Epithelial cell of prostate (primary cell): ENCODE measurements around the gene KRTAP10-10.
"Not testable (repeated sequence)": the region's sequence is repeated elsewhere in the genome, so short reads cannot be mapped to it uniquely, and the experiment has no call there.

ENCODE experiments used
- DNase-seq: peaks from one replicate; pipeline ENCODE4 v3.0.0-alpha.2; 2011; ENCODE audit warnings: low read depth, low spot score
- H3K27ac ChIP-seq: fragments of 450-650 bp; 2 replicates; pipeline ENCODE4 v1.5.1; 2017; ENCODE audit warnings: mild to moderate bottlenecking

Gene KRTAP10-10

GRCh38 chr21:44601596-44602462, 35.3 kb upstream of the KRTAP10-10 start:
- no peak for DNase-seq

GRCh38 chr21:44602463-44602850, 34.7 kb upstream of the KRTAP10-10 start:
- no peak overlapping the region for H3K27ac ChIP-seq
- no peak for DNase-seq

More at GRCh38 chr21:44601596-44602462, 35.3 kb upstream of the KRTAP10-10 start:
- no peak overlapping the region for H3K27ac ChIP-seq

DNA sequence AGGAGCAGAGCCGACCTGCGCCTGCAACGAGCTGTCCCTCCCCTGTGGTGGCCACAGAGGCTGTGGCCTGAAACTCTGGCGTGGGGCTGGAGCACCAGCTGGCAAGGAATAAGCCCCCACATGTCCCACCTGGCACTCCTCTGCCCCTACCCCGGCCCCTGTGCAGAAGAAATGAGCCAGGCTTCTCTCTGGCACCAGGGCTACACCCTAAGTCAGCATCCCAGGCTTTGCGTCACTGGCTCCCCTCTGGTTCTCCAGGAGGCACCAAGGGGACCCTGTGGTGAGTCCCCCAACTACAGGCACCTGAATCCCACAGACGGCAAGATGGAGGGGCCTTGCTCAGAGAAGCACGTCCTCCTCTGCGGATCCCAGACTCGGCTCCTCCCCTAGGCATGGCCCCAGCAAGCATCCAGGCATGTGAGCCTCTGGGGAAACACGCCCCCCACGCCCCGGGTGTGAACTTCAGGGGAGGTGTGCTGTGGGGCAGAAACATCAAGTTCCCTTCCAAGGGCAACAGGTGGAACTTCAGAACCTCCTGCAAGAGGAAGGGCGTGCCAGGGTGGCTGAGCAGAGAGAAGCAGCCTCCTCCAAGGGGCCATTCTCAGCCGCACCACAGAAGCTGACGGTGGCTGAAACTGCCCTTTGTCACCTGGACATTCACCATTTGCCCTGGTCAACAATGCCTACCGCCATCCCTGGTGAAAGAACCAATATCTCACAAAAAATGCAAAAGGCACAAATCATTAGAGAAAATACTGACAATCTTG, 33.9 kb upstream of the KRTAP10-10 start:
- DNase-seq, result no peak
- H3K27ac ChIP-seq, result no peak overlapping the region

- no peak overlapping the region for H3K27ac ChIP-seq
- no peak for DNase-seq
Observed at GRCh38 chr21:44603911-44604310, 33.2 kb upstream of the KRTAP10-10 start.

DNA sequence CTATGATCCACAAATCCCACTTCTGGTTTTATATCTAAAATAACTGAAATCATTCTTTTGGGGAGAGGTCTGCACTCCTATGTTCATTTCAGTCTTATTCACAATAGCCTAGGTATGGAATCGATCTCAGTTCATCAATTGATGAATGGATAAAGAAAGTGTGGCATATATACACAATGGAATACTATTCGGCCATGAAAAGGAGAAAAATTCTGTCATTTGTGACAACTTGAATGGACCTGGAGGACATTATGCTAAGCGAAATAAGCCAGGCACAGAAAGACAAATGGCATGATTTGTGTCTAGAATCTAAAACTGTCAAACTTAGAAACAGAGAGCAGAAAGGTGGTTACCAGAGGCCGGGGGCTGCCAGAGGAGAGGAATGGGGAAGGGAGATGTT, 30.7 kb upstream of the KRTAP10-10 start:
- DNase-seq, result no peak

DNA sequence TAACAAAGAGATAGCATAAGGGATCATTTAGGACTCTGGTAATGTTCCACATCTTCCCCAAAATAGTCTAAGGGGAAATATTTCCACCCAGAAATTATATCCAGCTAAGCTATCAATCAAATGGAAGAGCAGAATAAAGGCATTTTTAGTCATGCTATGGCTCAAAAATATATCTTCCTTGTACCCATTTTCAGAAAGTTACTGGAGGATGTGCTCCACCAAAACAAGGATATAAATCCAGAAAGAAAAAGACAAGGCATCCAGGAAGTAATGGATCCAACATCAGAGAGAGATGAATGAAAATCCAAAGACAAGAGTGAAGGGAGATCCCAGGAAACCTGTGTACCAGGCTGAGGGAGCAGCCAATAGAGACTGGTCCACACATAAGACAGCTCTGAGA, 28.0 kb upstream of the KRTAP10-10 start:
- no peak for DNase-seq
- H3K27ac ChIP-seq, result no peak overlapping the region

More for the DNA sequence above, 30.7 kb upstream of the KRTAP10-10 start:
- H3K27ac ChIP-seq, result no peak overlapping the region

DNA sequence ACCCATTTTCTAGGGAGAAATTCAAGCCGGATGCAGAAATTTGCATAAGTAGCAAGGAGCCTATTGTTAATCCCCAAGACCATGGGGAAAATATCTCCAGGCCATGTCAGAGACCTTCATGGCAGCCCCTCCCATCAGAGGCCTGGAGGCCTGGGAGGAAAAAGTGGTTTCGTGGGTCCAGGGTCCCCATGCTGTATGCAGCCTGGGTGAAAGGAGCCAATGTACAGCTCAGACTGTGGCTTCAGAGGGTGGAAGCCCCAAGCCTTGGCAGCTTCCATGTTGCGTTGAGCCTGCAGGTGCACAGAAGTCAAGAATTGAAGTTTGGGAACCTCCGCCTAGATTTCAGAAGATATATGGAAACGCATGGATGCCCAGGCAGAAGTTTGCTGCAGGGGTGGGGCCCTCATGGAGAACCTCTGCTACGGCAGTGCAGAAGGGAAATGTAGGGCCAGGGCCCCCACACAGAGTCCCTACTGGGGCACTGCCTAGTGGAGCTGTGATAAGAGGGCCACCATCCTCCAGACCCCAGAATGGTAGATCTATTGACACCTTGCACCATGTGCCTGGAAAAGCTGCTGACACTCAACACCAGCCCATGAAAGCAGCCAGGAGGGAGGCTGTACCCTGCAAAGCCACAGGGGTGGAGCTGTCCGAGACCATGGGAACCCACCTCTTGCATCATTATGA, 26.9 kb upstream of the KRTAP10-10 start:
- H3K27ac ChIP-seq, DNase-seq: not testable (repeated sequence)

DNA sequence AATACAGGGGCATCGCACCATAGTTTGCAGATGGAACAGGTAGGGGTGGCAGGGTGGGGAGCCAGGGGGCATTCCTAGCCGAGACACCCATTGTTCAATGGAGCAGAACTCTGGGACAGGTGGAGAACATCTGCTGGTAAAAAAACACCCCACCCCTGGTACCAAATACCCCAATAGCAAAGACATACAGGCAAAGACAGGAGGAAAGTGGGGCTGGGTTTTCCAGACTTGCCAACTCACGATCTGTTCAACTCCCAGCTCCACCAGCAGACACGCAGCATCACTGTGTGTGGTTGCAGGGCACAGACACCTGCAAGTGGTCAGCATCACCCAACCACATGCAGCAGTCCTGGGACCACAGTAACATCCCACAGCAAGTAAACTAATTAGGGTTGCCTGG, 25.6 kb upstream of the KRTAP10-10 start:
- DNase-seq, result no peak
- no peak overlapping the region for H3K27ac ChIP-seq

DNA sequence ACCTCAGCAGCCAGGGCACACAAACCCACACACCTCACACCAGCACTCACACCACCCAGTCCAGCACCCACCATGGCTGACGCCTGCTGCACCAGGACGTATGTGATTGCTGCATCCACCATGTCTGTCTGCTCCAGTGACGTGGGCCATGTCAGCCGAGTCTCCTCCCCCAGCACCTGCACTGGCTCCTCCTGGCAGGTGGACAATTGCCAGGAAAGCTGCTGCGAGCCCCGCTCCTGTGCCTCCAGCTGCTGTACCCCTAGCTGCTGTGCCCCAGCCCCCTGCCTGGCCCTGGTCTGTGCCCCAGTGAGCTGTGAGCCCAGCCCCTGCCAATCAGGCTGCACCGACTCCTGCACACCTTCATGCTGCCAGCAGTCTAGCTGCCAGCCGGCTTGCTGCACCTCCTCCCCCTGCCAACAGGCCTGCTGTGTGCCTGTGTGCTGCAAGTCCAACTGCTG, 25.1 kb upstream of the KRTAP10-10 start, which contains the start of gene KRTAP10-8:
Gene KRTAP10-8, plus strand, starts transcription at position 51 of the 458 bp plus-strand sequence. Its CDS starts 22 bp downstream, at position 73.
- DNase-seq, result no peak
- H3K27ac ChIP-seq, result no peak within 1 kb of the TSS

GRCh38 chr21:44612669-44613229, 24.4 kb upstream of the KRTAP10-10 start:
- no peak overlapping the region for H3K27ac ChIP-seq
- DNase-seq, result no peak

GRCh38 chr21:44613386-44614155, 23.6 kb upstream of the KRTAP10-10 start:
- no peak for DNase-seq
- H3K27ac ChIP-seq, result no peak overlapping the region

DNA sequence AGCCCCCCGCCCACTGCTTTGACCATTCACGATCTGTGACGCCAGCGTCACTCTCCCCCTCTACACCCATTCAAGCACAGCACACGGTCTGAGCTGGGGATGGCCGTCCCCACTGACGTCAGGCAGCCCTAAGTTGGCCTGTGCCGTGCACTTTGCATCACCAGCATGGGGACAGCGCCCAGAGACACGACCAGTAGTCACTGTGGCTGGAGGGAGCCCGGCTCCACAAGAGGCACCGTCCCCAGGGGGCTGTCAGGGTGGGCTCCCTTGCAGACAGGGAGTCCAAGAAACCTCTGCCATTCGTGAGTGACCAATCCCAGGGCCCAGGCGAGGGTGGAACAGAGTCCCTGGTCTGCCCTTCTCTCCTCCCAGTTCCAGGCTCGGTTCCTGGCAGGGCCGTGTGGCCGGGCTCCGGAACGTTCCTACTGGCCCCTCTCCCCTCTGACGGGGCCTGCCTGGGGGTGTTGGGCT, 23.0 kb upstream of the KRTAP10-10 start:
- no peak overlapping the region for H3K27ac ChIP-seq
- DNase-seq, result no peak

GRCh38 chr21:44614961-44615391, 22.2 kb upstream of the KRTAP10-10 start:
- no peak overlapping the region for H3K27ac ChIP-seq
- DNase-seq, result no peak

DNA sequence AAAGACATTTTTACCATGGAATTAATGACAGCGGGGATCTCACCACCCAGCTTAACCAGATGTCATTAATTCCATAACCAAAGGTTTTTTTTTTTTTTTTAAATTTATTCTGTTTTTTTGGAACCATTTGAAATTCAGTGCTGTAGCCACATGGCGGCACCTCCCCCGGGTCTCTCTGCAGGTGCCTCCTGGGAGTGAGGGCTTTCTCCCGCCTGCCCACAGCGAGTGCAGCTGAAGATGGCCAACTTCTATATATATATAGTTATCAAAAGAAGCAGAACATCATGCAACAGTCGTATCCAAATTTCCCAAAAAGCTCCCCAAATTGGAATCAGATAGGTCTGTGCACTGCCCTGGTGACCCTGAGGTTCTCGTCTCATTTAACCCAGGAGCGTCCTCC, 21.7 kb upstream of the KRTAP10-10 start:
- H3K27ac ChIP-seq, result no peak overlapping the region
- DNase-seq, result no peak

DNA sequence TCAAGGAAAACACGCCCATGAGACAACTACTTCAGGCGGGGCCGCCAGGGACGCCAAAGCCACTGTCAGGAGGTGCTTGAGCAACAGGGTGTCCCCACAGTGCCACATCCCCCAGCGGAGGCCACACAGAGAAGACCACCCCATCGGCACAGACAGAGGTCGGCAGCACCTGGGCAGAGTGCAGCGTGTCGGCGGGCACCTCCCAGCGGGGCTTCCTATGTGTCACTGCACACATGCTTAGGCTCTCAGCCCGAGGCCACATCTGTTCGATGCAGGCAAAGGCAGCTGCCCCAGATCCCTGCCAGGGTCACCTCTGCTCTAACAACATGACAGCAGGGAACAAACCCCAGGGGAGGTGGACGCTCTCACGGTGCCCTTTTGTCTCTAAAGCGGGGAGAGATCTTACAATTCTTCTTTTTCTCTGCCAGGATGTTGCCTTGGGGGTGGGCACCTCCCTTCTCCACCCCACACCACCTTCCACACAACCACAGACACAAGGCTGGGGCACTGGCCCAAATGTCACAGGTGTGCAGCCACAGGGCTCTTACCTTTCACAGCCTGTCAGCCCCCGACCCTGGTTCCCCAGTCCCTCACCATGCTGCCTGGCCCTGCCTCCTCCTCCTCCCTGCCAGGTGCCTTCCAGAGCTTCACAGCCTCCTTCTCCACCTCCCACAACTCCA, 21.1 kb upstream of the KRTAP10-10 start:
- H3K27ac ChIP-seq, result no peak overlapping the region
- no peak for DNase-seq

GRCh38 chr21:44616591-44616926, 20.6 kb upstream of the KRTAP10-10 start:
- no peak for DNase-seq

DNA sequence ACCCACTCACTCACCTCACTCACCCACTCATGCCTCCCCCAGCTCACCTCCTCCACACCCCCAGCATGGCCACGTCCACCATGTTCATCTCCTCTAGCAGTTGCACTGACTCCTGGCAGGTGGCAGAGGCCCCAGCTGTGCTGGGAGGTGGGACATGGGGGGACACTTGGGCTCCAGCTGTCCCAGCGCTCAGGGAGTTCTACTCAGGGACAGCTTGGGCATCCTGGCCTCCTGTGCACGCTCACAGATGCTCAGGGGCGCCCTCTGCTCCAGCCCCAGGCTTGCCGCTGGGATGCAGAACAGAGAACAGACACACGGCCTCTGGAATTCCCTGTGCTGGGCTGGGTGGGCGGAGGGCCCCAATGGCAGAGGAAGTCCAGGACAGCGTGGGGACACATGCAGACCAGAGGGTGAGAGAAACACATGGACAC, 20.1 kb upstream of the KRTAP10-10 start:
- no peak for DNase-seq
- no peak overlapping the region for H3K27ac ChIP-seq

More at GRCh38 chr21:44616591-44616926, 20.6 kb upstream of the KRTAP10-10 start:
- H3K27ac ChIP-seq, result no peak overlapping the region

GRCh38 chr21:44618504-44618903, 18.7 kb upstream of the KRTAP10-10 start:
- no peak overlapping the region for H3K27ac ChIP-seq
- no peak for DNase-seq

DNA sequence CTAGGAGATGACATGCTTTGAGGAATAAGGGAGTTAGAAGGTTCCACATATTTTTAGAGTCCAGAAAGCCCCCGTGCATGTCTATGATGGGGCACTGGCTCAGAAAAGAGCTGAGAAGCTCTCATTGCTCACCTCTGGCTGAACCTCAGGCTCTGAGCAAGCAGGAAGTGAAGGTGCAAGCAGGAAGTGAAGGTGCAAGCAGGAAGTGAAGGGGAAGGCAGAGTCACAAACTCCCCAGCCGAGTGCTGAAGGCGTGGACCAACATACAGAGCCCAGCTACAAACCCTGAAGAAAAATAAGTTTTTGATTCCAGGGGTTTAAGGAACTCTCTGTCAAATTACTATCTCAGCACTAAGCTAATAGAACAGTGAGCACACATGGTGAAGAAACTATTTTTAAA, 18.2 kb upstream of the KRTAP10-10 start:
- no peak overlapping the region for H3K27ac ChIP-seq
- DNase-seq, result no peak
